HG02571 (cell line): ENCODE data around the gene DOCK1.

ENCODE experiments used
- ATAC-seq: cut with Tn5 transposase; IDR thresholded peaks from one replicate; pipeline ENCODE4 v1.9.1; 2021; ENCODE audit warnings: mild to moderate bottlenecking, moderate library complexity; ENCODE audit not compliant: unreplicated experiment

Gene DOCK1

GRCh38 chr10:127408733-127409132, 503.5 kb downstream of the DOCK1 start:
- ATAC-seq: no peak

GRCh38 chr10:127410030-127410429, 504.8 kb downstream of the DOCK1 start:
- ATAC-seq: no peak

GRCh38 chr10:127411062-127411461, 505.8 kb downstream of the DOCK1 start:
- no peak for ATAC-seq

DNA sequence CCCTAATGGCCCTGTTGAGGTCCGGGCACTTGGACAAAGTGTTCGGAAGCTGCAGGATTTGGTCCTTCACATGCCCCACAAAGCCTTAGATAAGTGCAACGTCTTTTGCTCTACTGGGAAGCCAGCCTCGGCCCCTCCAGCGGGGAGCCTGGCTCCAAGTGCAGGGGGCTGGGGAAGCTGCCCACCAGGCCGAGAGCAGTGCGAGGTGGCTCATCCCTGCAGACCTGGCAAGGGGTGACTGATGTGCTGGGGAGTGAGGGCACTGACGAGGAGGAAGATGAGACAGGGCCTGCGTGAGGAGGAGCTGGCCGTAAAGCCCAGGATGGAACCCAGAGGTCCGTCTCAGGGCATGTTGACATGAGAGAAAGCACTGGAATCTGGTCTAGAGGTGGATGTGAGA, 508.1 kb downstream of the DOCK1 start:
- no peak for ATAC-seq

DNA sequence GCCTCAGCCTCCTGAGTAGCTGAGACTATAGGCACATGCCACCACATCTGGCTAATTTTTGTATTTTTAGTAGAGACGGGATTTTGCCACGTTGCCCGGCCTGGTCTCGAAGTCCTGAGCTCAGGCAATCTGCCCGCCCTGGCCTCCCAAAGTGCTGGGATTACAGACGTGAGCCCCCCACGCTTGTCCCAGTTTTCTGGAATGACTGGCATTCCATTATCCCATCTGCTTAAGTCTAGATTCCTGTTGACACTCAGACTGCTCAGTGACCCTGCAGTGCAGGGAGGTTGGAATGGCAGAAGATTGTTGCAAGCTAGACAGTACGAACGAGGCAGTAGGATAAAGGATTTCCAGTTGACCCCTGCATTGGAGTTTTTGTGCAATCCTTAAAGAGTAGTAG, 508.8 kb downstream of the DOCK1 start:
- ATAC-seq: no peak

DNA sequence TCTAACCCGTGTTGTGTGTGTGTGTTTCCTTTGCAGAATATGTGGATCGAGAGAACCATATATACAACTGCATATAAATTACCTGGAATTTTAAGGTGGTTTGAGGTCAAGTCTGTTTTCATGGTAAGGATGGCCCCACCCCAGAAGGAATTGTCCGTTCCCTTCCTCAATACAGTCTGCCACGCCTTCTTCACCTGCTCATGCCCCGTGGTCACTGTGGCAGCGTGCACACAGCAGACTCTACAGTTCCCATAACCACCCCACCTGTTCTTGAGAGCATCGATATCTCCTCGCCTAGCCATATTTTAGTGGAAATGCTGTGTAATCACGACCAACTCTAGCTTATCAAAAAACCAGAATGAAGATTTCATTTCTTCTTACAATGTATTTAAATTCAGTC, 509.9 kb downstream of the DOCK1 start:
- ATAC-seq: no peak

DNA sequence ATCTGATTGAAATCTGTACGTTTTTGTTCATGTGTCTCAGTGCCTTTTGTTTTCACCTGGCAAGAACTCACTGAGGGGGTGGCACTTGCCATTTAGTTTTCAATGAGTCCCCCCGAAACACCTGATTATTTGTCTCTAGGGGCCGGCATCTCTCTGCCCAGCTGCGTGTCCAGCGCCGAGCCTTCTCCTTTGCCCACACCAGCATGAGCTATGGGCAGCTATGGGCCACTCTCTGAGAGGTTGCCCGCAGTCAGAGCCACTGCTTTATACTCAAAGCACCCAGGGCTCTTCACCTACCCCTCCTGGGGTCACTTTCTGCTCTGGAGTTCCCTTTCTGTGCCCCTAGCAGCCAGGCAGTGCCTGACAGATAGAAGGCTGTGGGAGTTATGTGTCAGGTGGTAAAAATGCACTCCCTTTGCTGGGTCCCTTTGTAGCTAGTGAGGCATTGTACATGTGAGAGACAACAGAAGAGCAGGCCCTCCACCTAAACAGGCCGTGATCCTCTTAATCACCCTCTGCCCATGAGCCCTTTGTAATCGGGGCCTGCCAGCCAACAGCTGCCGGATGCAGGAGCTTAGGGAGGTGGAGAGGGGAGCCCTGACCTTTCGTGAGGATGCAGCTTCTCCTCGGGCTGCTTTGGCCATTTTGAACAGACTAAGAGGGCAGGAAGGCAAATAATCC, 510.8 kb downstream of the DOCK1 start:
- no peak for ATAC-seq

- no peak for ATAC-seq
Measured at GRCh38 chr10:127417031-127417430, 511.8 kb downstream of the DOCK1 start.

- no peak for ATAC-seq
Measured at GRCh38 chr10:127417686-127418401, 512.6 kb downstream of the DOCK1 start.

DNA sequence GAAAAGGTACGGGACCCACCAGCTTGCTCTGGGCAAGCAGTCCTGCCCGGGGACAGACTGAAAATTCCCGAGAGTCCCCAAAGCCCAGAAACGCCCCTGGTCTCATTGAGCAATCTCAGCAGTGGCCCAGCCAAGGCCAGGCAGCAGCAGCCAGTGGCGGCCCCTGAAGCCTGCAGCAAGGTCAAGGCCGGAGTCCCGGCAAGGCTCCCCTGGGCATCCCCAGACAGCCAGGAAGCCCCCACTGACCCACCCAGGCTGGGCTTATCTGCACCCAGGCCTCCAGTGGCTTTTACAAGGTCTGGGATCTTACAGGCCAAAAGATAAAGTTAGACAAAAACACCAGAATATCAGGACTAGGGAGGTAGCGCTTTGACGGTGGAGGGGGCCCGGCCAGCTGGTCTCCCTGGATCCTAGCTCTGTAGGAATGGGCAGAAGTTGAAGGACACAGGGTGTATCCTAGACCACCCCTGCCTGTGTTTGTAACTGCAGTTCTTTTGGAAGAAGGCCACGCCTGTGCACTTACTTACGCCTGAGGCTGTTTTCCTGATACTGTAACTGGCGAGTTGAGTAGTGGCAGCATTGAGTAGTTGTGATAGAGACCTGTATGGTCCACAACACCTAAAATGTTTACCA, 513.4 kb downstream of the DOCK1 start:
- no peak for ATAC-seq

DNA sequence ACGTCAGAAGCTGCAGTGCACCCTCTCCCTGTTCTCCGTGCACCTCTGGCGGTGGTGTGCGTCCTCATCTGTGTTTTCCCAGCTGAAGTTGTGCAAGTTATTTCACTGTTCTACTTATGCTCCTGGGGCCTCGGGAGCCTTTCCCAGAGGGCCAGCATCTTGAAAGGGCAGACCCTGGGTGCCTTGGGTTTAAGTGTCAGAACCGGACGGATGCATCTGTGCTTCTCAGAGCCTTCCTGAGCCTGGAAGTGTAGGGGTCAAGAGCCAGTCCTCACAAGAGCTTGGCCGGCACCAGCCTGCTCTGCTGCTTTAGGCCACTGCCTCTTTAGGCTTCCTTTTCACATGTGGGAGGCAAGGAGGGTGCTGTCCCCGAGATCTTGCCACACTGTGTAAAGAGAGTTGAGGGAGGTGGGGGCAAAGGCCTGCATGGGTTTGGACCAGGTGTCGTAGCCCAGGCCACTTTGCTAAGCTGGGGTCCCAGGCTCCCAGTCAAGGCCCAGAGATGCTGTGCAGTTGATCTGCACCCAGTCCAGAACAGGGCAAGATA, 515.0 kb downstream of the DOCK1 start:
- ATAC-seq: no peak

DNA sequence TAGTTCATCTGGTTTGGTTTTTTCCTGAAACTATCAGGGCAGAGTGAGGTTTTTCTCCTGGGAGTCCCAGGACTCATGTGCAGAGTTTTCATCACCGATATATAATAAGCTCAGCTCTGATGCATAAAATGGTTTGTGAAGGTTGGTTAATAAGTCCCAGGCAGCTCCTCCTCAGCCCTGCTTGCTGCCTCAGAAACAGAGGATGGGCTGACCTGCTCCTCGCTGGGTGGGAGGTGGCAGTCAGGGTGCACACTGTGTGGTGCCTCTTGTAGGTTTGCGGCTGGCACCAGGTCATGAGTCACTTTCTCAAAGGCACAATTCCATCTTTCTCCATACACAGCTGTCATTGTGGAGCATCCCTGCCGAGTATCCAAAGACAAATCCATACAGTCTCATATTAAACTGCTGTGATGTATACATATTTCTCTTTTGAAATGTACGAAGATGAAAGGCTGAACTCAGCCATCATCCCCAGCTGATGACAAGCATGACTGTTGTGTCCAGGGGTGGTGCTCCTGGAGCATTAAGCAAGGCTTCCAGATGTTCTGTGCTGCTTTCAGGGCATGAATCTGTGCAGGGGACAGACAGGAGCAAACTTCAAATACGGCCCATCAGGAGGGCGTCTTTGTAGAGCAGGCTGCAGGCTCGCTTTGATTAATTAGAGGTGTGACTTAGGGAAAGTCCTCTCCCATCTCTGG, 518.1 kb downstream of the DOCK1 start:
- ATAC-seq: no peak

GRCh38 chr10:127424594-127425264, 519.5 kb downstream of the DOCK1 start:
- ATAC-seq: no peak

GRCh38 chr10:127426746-127427145, 521.5 kb downstream of the DOCK1 start:
- ATAC-seq: no peak

- ATAC-seq: no peak
Measured at GRCh38 chr10:127427926-127428325, 522.7 kb downstream of the DOCK1 start.

GRCh38 chr10:127428385-127428980, 523.3 kb downstream of the DOCK1 start:
- no peak for ATAC-seq

GRCh38 chr10:127429601-127430312, 524.5 kb downstream of the DOCK1 start:
- ATAC-seq: no peak

DNA sequence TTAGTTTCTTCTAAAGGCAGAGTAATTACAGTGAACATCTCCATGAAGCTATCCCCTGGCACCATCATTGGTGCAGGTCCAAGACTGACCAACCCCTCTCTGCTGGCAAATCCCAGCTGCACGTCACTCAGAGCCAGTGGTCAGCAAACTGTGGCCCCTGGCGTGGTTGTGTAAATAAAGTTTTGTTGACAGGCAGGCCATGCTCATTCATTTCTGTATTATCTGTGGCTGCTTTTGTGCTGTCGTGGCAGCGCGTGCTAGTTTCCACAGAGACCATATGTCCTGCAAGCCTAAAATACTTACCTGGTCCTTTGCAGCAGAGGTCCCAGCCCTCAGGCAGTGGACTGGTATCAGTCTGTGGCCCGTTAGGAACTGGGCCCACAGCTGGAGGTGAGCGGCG, 526.3 kb downstream of the DOCK1 start:
- ATAC-seq: no peak

DNA sequence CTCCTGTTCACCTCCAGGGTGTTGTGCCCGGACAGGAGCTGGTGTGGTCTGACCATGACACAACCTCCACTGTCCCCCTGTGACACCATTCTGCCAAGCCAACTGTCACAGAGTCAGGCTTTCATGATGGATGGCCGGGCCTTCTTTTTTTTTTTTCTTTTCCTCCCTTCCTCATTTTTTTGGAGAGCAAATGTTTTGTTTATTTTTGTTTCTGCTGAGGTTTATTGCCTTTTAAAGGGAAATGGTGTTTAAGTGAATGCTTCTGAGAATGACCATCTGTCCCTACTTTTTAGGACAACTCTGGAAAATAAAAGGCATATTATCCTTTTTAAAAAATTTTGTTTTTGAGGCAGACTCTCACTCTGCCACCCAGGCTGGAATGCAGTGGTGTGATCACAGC, 528.8 kb downstream of the DOCK1 start:
- no peak for ATAC-seq

DNA sequence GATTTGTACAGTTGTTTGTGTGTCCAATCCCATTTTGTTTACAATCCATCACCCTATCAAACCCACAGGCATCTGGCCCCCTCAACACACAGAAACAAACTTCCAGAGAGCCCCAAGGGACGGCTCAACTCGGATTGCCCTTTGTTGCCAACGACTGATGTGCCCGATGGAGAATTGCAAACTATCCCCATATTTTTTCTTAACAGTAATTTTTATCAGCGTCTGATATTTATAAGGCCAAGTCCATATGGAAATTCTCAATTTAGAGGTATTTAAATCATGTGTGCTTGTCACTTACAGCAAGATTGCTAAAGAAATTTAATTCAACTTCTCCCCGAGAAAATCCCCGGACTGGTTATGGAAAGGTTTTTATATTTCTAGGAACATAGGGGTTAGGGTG, 530.0 kb downstream of the DOCK1 start:
- ATAC-seq: no peak
